CD14-positive monocyte (primary cell): ENCODE measurements around the gene DDO. TPM values are rescaled to one million over a fixed set of nuclear protein-coding genes. Genes with fewer than 3 reads are reported as not detected.

Experiments
- DNase-seq, 3 donors: peaks; one replicate each; pipeline ENCODE4 v3.0.0-alpha.2; 2011 to 2022
- H2AFZ ChIP-seq: 2 replicates; pipeline ENCODE4 v1.6.0; 2012; ENCODE audit warnings: mild to moderate bottlenecking, low read depth, low read length, inconsistent platforms; ENCODE audit not compliant: insufficient read depth, poor library complexity, severe bottlenecking
- H3K27ac ChIP-seq, 2 donors: 1 replicate in 1 of 2; 2 replicates in 1 of 2; pipeline ENCODE4 v1.5.1; 2012 to 2013; ENCODE audit warnings: low read length in 2 of 2, control low read depth in 1 of 2, inconsistent platforms in 1 of 2, low read depth in 1 of 2, mild to moderate bottlenecking in 1 of 2
- H3K27me3 ChIP-seq, 2 donors: one replicate each; pipeline versions ENCODE4 v1.6.0 to v1.6.1; 2011 to 2013; ENCODE audit warnings: low read length in 2 of 2; ENCODE audit not compliant: control insufficient read depth in 2 of 2, insufficient read depth in 2 of 2
- H3K36me3 ChIP-seq, 2 donors: replicated peaks in 1 of 2; 1 replicate in 1 of 2; 2 replicates in 1 of 2; pipeline versions ENCODE4 v1.5.1 to v1.6.1; 2012 to 2013; ENCODE audit warnings: low read length in 2 of 2, control low read depth in 1 of 2, inconsistent platforms in 1 of 2, mild to moderate bottlenecking in 1 of 2; ENCODE audit not compliant: insufficient read depth in 2 of 2, control insufficient read depth in 1 of 2
- H3K4me1 ChIP-seq, 2 donors: 1 replicate in 1 of 2; 2 replicates in 1 of 2; pipeline versions ENCODE4 v1.5.1 to v1.6.1; 2012 to 2013; ENCODE audit warnings: low read length in 2 of 2, control low read depth in 1 of 2, inconsistent platforms in 1 of 2, mild to moderate bottlenecking in 1 of 2, moderate library complexity in 1 of 2; ENCODE audit not compliant: insufficient read depth in 2 of 2, control insufficient read depth in 1 of 2
- H3K4me2 ChIP-seq: replicated peaks from 2 replicates; pipeline ENCODE3; 2012; ENCODE audit warnings: low read length, moderate library complexity, mild to moderate bottlenecking; ENCODE audit not compliant: poor library complexity, severe bottlenecking; ENCODE audit errors: extremely low read depth
- H3K4me3 ChIP-seq, 3 experiments: fragments of 200-600 bp in 1 of 3; sonication (generic) in 1 of 3; replicated peaks in 1 of 3; 1 replicate in 2 of 3; 2 replicates in 1 of 3; pipeline ENCODE4 v1.5.1; 2011 to 2013; ENCODE audit warnings: low read length in 3 of 3, mild to moderate bottlenecking in 3 of 3, control low read depth in 2 of 3, low read depth in 2 of 3, inconsistent platforms in 1 of 3, moderate library complexity in 1 of 3
- H3K79me2 ChIP-seq: 2 replicates; pipeline ENCODE4 v1.6.0; 2012; ENCODE audit warnings: mild to moderate bottlenecking, control low read depth, inconsistent platforms, low read length, moderate library complexity; ENCODE audit not compliant: insufficient read depth
- H3K9ac ChIP-seq: 2 replicates; pipeline ENCODE4 v1.6.0; 2017; ENCODE audit warnings: low read length, mild to moderate bottlenecking; ENCODE audit not compliant: insufficient read depth, poor library complexity, severe bottlenecking
- H3K9me3 ChIP-seq, 2 donors: replicated peaks in 1 of 2; 1 replicate in 1 of 2; 2 replicates in 1 of 2; pipeline versions ENCODE4 v1.5.1 to v1.6.1; 2012 to 2013; ENCODE audit warnings: low read length in 2 of 2, control low read depth in 1 of 2; ENCODE audit not compliant: control insufficient read depth in 1 of 2, insufficient read depth in 1 of 2
- H4K20me1 ChIP-seq: 2 replicates; pipeline ENCODE4 v1.6.0; 2012; ENCODE audit warnings: mild to moderate bottlenecking, low read length, control low read depth, moderate library complexity; ENCODE audit not compliant: insufficient read depth
- H3K27ac Mint-ChIP-seq, 7 donors: one replicate each; pipeline ENCODE4 v1.8.0; 2020; ENCODE audit warnings: mild to moderate bottlenecking in 7 of 7, mixed read lengths in 7 of 7, moderate library complexity in 6 of 7, inconsistent platforms in 2 of 7
- H3K27me3 Mint-ChIP-seq, 3 donors: one replicate each; pipeline ENCODE4 v1.8.0; 2021 to 2022; ENCODE audit warnings: low read depth in 3 of 3, mild to moderate bottlenecking in 3 of 3, mixed read lengths in 3 of 3, moderate library complexity in 3 of 3, inconsistent platforms in 1 of 3
- H3K36me3 Mint-ChIP-seq, 2 donors: one replicate each; pipeline ENCODE4 v1.8.0; 2020; ENCODE audit warnings: mixed read lengths in 2 of 2, inconsistent platforms in 1 of 2, mild to moderate bottlenecking in 1 of 2
- H3K4me1 Mint-ChIP-seq: one replicate; pipeline ENCODE4 v1.8.0; 2020; ENCODE audit warnings: mild to moderate bottlenecking, mixed read lengths
- H3K4me3 Mint-ChIP-seq, 2 donors: one replicate each; pipeline ENCODE4 v1.8.0; 2020; ENCODE audit warnings: mild to moderate bottlenecking in 2 of 2, mixed read lengths in 2 of 2, moderate library complexity in 1 of 2
- H3K9me3 Mint-ChIP-seq, 7 donors: one replicate each; pipeline ENCODE4 v1.8.0; 2020 to 2022; ENCODE audit warnings: mixed read lengths in 7 of 7, mild to moderate bottlenecking in 6 of 7, moderate library complexity in 6 of 7, inconsistent platforms in 2 of 7
- CTCF ChIP-seq: fragments of 200-600 bp; IDR thresholded peaks from one replicate; pipeline ENCODE4 v1.8.0; 2022; ENCODE audit warnings: antibody characterized with exemption, mild to moderate bottlenecking
- WGBS: methylation state at CpG from one replicate; pipeline ENCODE4 v1.1.5; 2013; ENCODE audit warnings: missing lambda C conversion rate; ENCODE audit not compliant: insufficient coverage; 5-methylcytosine and 5-hydroxymethylcytosine counted together
- intact Hi-C, 2 donors: fragments of 100-400 bp; cut with micrococcal nuclease; formaldehyde crosslinking; loops; one replicate each; pipeline versions ENCODE4 v1.15.0 to v1.15.1; 2023
- polyA plus RNA-seq, 3 donors: library from polyadenylated mRNA; depleted of rRNA in 1 of 3; unstranded in 2 of 3; stranded (reverse) in 1 of 3; fragments of 300-500 nt in 2 of 3; fragments of >200 nt in 1 of 3; fragmentation: Illumina TruSeq in 2 of 3; gene quantifications; 1 replicate in 2 of 3; 2 replicates in 1 of 3; pipeline ENCODE4 v1.2.3, GENCODE V29; 2012 to 2021

Gene DDO
- polyA plus RNA-seq, 3 donors, result 0.24 to 2.2 (median 0.95) TPM

GRCh38 chr6:110446405-110446804 lies 31.0 kb upstream of the DDO start:
- peaks cover 10 to 17% of the 10 kb centered on the region in 2 donors for H3K36me3 ChIP-seq
- Mint-ChIP-seq H3K27me3 (no peaks in the 10 kb centered on the region), H3K4me1 (peaks cover 18% of the 10 kb centered on the region), H3K9me3 (no peaks in the 10 kb centered on the region), H3K27ac (no peak overlapping the region), H3K36me3 (peaks cover 14 to 17% of the 10 kb centered on the region in 2 donors), H3K4me3 (no peak overlapping the region)
- no peak for TF ChIP-seq CTCF
- H3K4me3 ChIP-seq, result no peak overlapping the region
- H3K27ac ChIP-seq, result no peak overlapping the region
- no peak overlapping the region for H3K9ac ChIP-seq
- no peaks in the 10 kb centered on the region for H3K9me3 ChIP-seq
- no peaks in the 10 kb centered on the region for H4K20me1 ChIP-seq
- WGBS, result 93% methylated on average over 2 of the region's 4 CpGs
- no peak for DNase-seq
- H3K27me3 ChIP-seq, result no peaks in the 10 kb centered on the region
- H2AFZ ChIP-seq, result no peak overlapping the region
- intact Hi-C loops, result no loop called here
- H3K4me1 ChIP-seq, result peaks cover 27 to 32% of the 10 kb centered on the region in 2 donors
- H3K4me2 ChIP-seq, result no peak overlapping the region
- peaks cover 3% of the 10 kb centered on the region for H3K79me2 ChIP-seq

- Histone ChIP-seq H3K4me1 (peaks cover 3 to 5% of the 10 kb centered on the region in 2 donors), H3K27me3 (no peaks in the 10 kb centered on the region), H2AFZ (no peak overlapping the region), H3K9me3 (no peaks in the 10 kb centered on the region), H3K36me3 (peaks cover 15% of the 10 kb centered on the region in 2 donors), H3K27ac (no peak overlapping the region), H3K4me2 (no peak overlapping the region), H3K9ac (no peak overlapping the region), H3K79me2 (peaks cover under 1% of the 10 kb centered on the region), H4K20me1 (no peaks in the 10 kb centered on the region), H3K4me3 (no peak overlapping the region)
- peaks cover 53 to 54% of the 10 kb centered on the region in 2 donors for H3K36me3 Mint-ChIP-seq
- 100% methylated on average over 2 of the region's 4 CpGs for WGBS
- no peak overlapping the region for H3K4me3 Mint-ChIP-seq
- H3K4me1 Mint-ChIP-seq, result peaks cover 4% of the 10 kb centered on the region
- H3K27me3 Mint-ChIP-seq, result no peaks in the 10 kb centered on the region
- no peak for TF ChIP-seq CTCF
- H3K27ac Mint-ChIP-seq, result peak overlapping the region in 1 of 7 donors; percentile 33
- DNase-seq, result no peak
- H3K9me3 Mint-ChIP-seq, result peaks cover 0 to 1% (median 0%) of the 10 kb centered on the region in 7 donors
- intact Hi-C loops, result no loop called here
Measured at GRCh38 chr6:110440026-110440425, 24.7 kb upstream of the DDO start.
